Measurements from ENCODE around the gene NAA30. TPM values are rescaled to one million over a fixed set of nuclear protein-coding genes. Genes with fewer than 3 reads are reported as not detected.

Gene NAA30
- total and polyA plus RNA-seq, 2 of the 8 experiments (the other 6 are each of a cell fraction or from before 2014, with no cell fraction given): 4.2 to 21.9 TPM

- H2AFZ ChIP-seq (ENCODE audit: low read length): no peak overlapping the region
- H4K91ac ChIP-seq (replicated peaks; ENCODE audit: insufficient read length, low read length): no peak overlapping the region
- H2BK12ac ChIP-seq (ENCODE audit: low read depth, low read length): no peak overlapping the region
- H3K27me3 ChIP-seq (replicated peaks in 1 of 4; ENCODE audit: control insufficient read depth in 3 of 4, extremely low read depth in 1 of 4, insufficient read depth in 3 of 4, low read length in 3 of 4): no peaks in the 10 kb centered on the region
- FAIRE-seq (no peak), DNase-seq (ENCODE audit: low read depth in 1 of 2, low spot score in 2 of 2) (no peak)
- H3K4me3 ChIP-seq (ENCODE audit: extremely low read depth in 1 of 4, insufficient read depth in 2 of 4, low read depth in 3 of 4, low read length in 4 of 4): no peak overlapping the region
- no peaks in the 10 kb centered on the region for H3K79me1 ChIP-seq (ENCODE audit: low read depth, low read length)
- H3K18ac ChIP-seq (ENCODE audit: extremely low read depth, low read length): no peak overlapping the region
- H2BK5ac ChIP-seq (ENCODE audit: low read depth, low read length): no peak overlapping the region
- no peak overlapping the region for H3K56ac ChIP-seq (replicated peaks; ENCODE audit: insufficient read length, low read depth, low read length)
- H3K4ac ChIP-seq (replicated peaks; ENCODE audit: insufficient read length, low read depth, low read length): peak overlapping the region; percentile 51
- H4K8ac ChIP-seq (ENCODE audit: extremely low read depth, insufficient read depth, low read length): no peak overlapping the region
- WGBS, 2 experiments (ENCODE audit: extremely low coverage in 1 of 2, insufficient coverage in 1 of 2, insufficient read length in 1 of 2, insufficient replicate concordance in 2 of 2, low coverage in 1 of 2, low lambda C conversion rate in 2 of 2, missing lambda C conversion rate in 1 of 2): 88% methylated on average over 3 of the region's 3 CpGs; no CpG with 5 or more reads in 1 of the 2 experiments
- no peak overlapping the region for H3K27ac ChIP-seq (ENCODE audit: low read depth, low read length)
- CTCF ChIA-PET (ENCODE audit: partially characterized antibody): no interaction called here
- no peak overlapping the region for H2AK5ac ChIP-seq (ENCODE audit: low read depth, low read length)
- H3K9ac ChIP-seq (replicated peaks in 1 of 4; ENCODE audit: extremely low read depth in 1 of 4, low read depth in 3 of 4, low read length in 3 of 4): no peak overlapping the region
- peaks cover 0 to 1% of the 10 kb centered on the region in 2 experiments for H4K20me1 ChIP-seq (replicated peaks in 1 of 2; ENCODE audit: control insufficient read depth in 1 of 2, insufficient read depth in 2 of 2, low read length in 2 of 2)
- H2BK15ac ChIP-seq (ENCODE audit: low read length): no peak overlapping the region
- POLR2A ChIA-PET (ENCODE audit: partially characterized antibody): no interaction called here
- H4K5ac ChIP-seq (ENCODE audit: insufficient read length, low read depth, low read length): no peak overlapping the region
- no peak overlapping the region for H2BK20ac ChIP-seq (ENCODE audit: low read length)
- H3K23me2 ChIP-seq (ENCODE audit: low read depth, low read length): no peaks in the 10 kb centered on the region
- H2BK120ac ChIP-seq (replicated peaks; ENCODE audit: low read depth, low read length): no peak overlapping the region
- no peaks in the 10 kb centered on the region for H3K9me3 ChIP-seq (ENCODE audit: insufficient read depth in 2 of 2, low read depth in 1 of 2, low read length in 1 of 2)
- no peak overlapping the region for H3K23ac ChIP-seq (ENCODE audit: insufficient read length)
- no peaks in the 10 kb centered on the region for H3K4me1 ChIP-seq (replicated peaks in 1 of 4; ENCODE audit: control insufficient read depth in 3 of 4, insufficient read depth in 4 of 4, low read length in 3 of 4)
- H3K79me2 ChIP-seq (ENCODE audit: control insufficient read depth in 1 of 2, insufficient read depth in 2 of 2, low read length in 2 of 2): no peaks in the 10 kb centered on the region
- no peak overlapping the region for H3K4me2 ChIP-seq (ENCODE audit: insufficient read depth in 1 of 2, low read depth in 2 of 2, low read length in 2 of 2)
- no peak overlapping the region for H3K14ac ChIP-seq (ENCODE audit: insufficient read length)
- H3K36me3 ChIP-seq (ENCODE audit: control insufficient read depth in 2 of 4, insufficient read depth in 4 of 4, low read length in 3 of 4): no peaks in the 10 kb centered on the region
- TF ChIP-seq BACH1 (IDR thresholded peaks at IDR 0.05; ENCODE audit: low read length) (no peak), BCL11A (IDR thresholded peaks at IDR 0.05; ENCODE audit: low read depth in 2 of 2, low read length in 2 of 2) (no peak), EP300 (IDR thresholded peaks at IDR 0.05; ENCODE audit: borderline replicate concordance in 1 of 2, low read depth in 2 of 2, low read length in 2 of 2) (no peak), KDM5A (IDR thresholded peaks at IDR 0.05; ENCODE audit: low read length) (no peak), RFX5 (IDR thresholded peaks at IDR 0.05; ENCODE audit: borderline replicate concordance, low read depth, low read length) (no peak), TAF1 (IDR thresholded peaks at IDR 0.05; ENCODE audit: low read depth, low read length) (no peak), SP1 (IDR thresholded peaks at IDR 0.05; ENCODE audit: low read depth, low read length) (no peak), EGR1 (IDR thresholded peaks at IDR 0.05; ENCODE audit: borderline replicate concordance, low read depth, low read length) (no peak), CEBPB (IDR thresholded peaks at IDR 0.05; ENCODE audit: low read depth, low read length) (no peak), USF2 (IDR thresholded peaks at IDR 0.05; ENCODE audit: low read length) (no peak), ATF3 (IDR thresholded peaks at IDR 0.05; ENCODE audit: insufficient read depth, low read depth, low read length) (no peak), ASH2L (IDR thresholded peaks at IDR 0.05; ENCODE audit: low read length) (no peak), POU5F1 (IDR thresholded peaks at IDR 0.05; ENCODE audit: low read depth, low read length) (no peak), SP2 (IDR thresholded peaks at IDR 0.05; ENCODE audit: low read length) (no peak), POLR2A (IDR thresholded peaks at IDR 0.05; ENCODE audit: control extremely low read depth in 1 of 2, low read depth in 2 of 2, low read length in 2 of 2) (no peak)
Measured at GRCh38 chr14:57462551-57462950, 72.2 kb downstream of the NAA30 start.

Data from H1 (cell line).